Astrocyte (in vitro differentiated cells and primary cell): ENCODE measurements around the gene HOXB4. TPM values are rescaled to one million over a fixed set of nuclear protein-coding genes. Genes with fewer than 3 reads are reported as not detected.
A peak's percentile ranks its signal among the peaks of the same experiment; 100 is the strongest.

Experiments
- DNase-seq: peaks from one replicate; pipeline ENCODE4 v3.0.0-alpha.2; 2010; ENCODE audit warnings: low read depth
- FAIRE-seq: peaks from 2 replicates; lab custom pipeline; 2011; peaks lifted over from hg19 to GRCh38; lab: Jason Lieb, UNC
- H2AFZ ChIP-seq: 2 replicates; pipeline ENCODE4 v1.6.0; 2012; ENCODE audit warnings: low read depth, low read length, inconsistent platforms
- H3K27ac ChIP-seq: 2 replicates; pipeline ENCODE4 v1.5.1; 2011; ENCODE audit warnings: low read depth, low read length, inconsistent platforms
- H3K27me3 ChIP-seq: 2 replicates; pipeline ENCODE4 v1.6.0; 2011; ENCODE audit warnings: low read length, inconsistent platforms; ENCODE audit not compliant: insufficient read depth
- H3K36me3 ChIP-seq: 2 replicates; pipeline ENCODE4 v1.5.1; 2011; ENCODE audit warnings: low read length, inconsistent platforms; ENCODE audit not compliant: insufficient read depth
- H3K4me1 ChIP-seq: 2 replicates; pipeline ENCODE4 v1.5.1; 2011; ENCODE audit warnings: low read length, inconsistent platforms; ENCODE audit not compliant: insufficient read depth
- H3K4me2 ChIP-seq: 2 replicates; pipeline ENCODE4 v1.6.0; 2012; ENCODE audit warnings: low read length, inconsistent platforms
- H3K4me3 ChIP-seq: 2 replicates; pipeline ENCODE4 v1.5.1; 2011; ENCODE audit warnings: low read depth, mild to moderate bottlenecking, low read length, inconsistent platforms; ENCODE audit not compliant: insufficient read depth
- H3K79me2 ChIP-seq: 2 replicates; pipeline ENCODE4 v1.6.0; 2012; ENCODE audit warnings: mild to moderate bottlenecking, low read length, inconsistent platforms; ENCODE audit not compliant: insufficient read depth
- H3K9ac ChIP-seq: 2 replicates; pipeline ENCODE4 v1.6.0; 2012; ENCODE audit warnings: mild to moderate bottlenecking, low read length, inconsistent platforms
- H3K9me3 ChIP-seq: 2 replicates; pipeline ENCODE4 v1.5.1; 2012; ENCODE audit warnings: low read depth, mild to moderate bottlenecking, low read length, inconsistent platforms; ENCODE audit not compliant: insufficient read depth
- H4K20me1 ChIP-seq: 2 replicates; pipeline ENCODE4 v1.6.0; 2012; ENCODE audit warnings: low read length, inconsistent platforms; ENCODE audit not compliant: insufficient read depth
- H3K27ac Mint-ChIP-seq: one replicate; pipeline ENCODE4 v1.8.0; 2021; ENCODE audit warnings: mild to moderate bottlenecking, mixed read lengths; ENCODE audit not compliant: unreplicated experiment
- H3K27me3 Mint-ChIP-seq: one replicate; pipeline ENCODE4 v1.8.0; 2021; ENCODE audit warnings: low read depth, mixed read lengths; ENCODE audit not compliant: unreplicated experiment
- H3K36me3 Mint-ChIP-seq: one replicate; pipeline ENCODE4 v1.8.0; 2021; ENCODE audit warnings: low read depth, mixed read lengths; ENCODE audit not compliant: unreplicated experiment
- H3K4me1 Mint-ChIP-seq: one replicate; pipeline ENCODE4 v1.8.0; 2021; ENCODE audit warnings: low read depth, mixed read lengths; ENCODE audit not compliant: unreplicated experiment
- H3K4me3 Mint-ChIP-seq: one replicate; pipeline ENCODE4 v1.8.0; 2021; ENCODE audit warnings: mild to moderate bottlenecking, moderate library complexity, mixed read lengths; ENCODE audit not compliant: unreplicated experiment
- H3K9me3 Mint-ChIP-seq: one replicate; pipeline ENCODE4 v1.8.0; 2021; ENCODE audit warnings: mild to moderate bottlenecking, mixed read lengths; ENCODE audit not compliant: unreplicated experiment
- EZH2 ChIP-seq: IDR thresholded peaks from 2 replicates; pipeline ENCODE4 v1.6.1; 2012; ENCODE audit warnings: mild to moderate bottlenecking, low read length, inconsistent platforms; ENCODE audit not compliant: insufficient read depth
- total RNA-seq: library from RNA; stranded (reverse); gene quantifications from 2 replicates; pipeline ENCODE4 v1.2.1, GENCODE V29; 2021
- TF ChIP-seq, protein P1 (sequence below): IDR thresholded peaks from 2 replicates; pipeline ENCODE4 v1.5.1; 2011; ENCODE audit warnings: low read depth, mild to moderate bottlenecking, inconsistent platforms, low read length, moderate library complexity; ENCODE audit not compliant: insufficient read depth

The HOXB4 gene
- total RNA-seq, 1 donor from 2014 or later, result not detected

- H3K4me1 ChIP-seq, result peaks cover 47% of the 10 kb centered on the region
- no peak for DNase-seq
- peak; percentile 42 for TF ChIP-seq EZH2
- TF ChIP-seq, protein P1, sequence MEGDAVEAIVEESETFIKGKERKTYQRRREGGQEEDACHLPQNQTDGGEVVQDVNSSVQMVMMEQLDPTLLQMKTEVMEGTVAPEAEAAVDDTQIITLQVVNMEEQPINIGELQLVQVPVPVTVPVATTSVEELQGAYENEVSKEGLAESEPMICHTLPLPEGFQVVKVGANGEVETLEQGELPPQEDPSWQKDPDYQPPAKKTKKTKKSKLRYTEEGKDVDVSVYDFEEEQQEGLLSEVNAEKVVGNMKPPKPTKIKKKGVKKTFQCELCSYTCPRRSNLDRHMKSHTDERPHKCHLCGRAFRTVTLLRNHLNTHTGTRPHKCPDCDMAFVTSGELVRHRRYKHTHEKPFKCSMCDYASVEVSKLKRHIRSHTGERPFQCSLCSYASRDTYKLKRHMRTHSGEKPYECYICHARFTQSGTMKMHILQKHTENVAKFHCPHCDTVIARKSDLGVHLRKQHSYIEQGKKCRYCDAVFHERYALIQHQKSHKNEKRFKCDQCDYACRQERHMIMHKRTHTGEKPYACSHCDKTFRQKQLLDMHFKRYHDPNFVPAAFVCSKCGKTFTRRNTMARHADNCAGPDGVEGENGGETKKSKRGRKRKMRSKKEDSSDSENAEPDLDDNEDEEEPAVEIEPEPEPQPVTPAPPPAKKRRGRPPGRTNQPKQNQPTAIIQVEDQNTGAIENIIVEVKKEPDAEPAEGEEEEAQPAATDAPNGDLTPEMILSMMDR, result no peak
- peaks cover under 1% of the 10 kb centered on the region for H4K20me1 ChIP-seq
- no peaks in the 10 kb centered on the region for H3K36me3 ChIP-seq
- Mint-ChIP-seq H3K27ac (no peak overlapping the region), H3K36me3 (peaks cover 5% of the 10 kb centered on the region), H3K9me3 (peaks cover 18% of the 10 kb centered on the region), H3K4me1 (peaks cover 2% of the 10 kb centered on the region), H3K27me3 (peaks cover 93% of the 10 kb centered on the region), H3K4me3 (no peak overlapping the region)
- peak overlapping the region; percentile 88 for H3K4me2 ChIP-seq
- H3K27ac ChIP-seq, result peak overlapping the region; percentile 80
- peak overlapping the region; percentile 44 for H3K4me3 ChIP-seq
- H3K9me3 ChIP-seq, result no peaks in the 10 kb centered on the region
- H3K79me2 ChIP-seq, result peaks cover 92% of the 10 kb centered on the region
- no peak overlapping the region for H2AFZ ChIP-seq
- peak overlapping the region; percentile 83 for H3K9ac ChIP-seq
- peaks cover 70% of the 10 kb centered on the region for H3K27me3 ChIP-seq
- no peak for FAIRE-seq
Observed at GRCh38 chr17:48556229-48556575, 21.9 kb downstream of the HOXB4 start.

DNA sequence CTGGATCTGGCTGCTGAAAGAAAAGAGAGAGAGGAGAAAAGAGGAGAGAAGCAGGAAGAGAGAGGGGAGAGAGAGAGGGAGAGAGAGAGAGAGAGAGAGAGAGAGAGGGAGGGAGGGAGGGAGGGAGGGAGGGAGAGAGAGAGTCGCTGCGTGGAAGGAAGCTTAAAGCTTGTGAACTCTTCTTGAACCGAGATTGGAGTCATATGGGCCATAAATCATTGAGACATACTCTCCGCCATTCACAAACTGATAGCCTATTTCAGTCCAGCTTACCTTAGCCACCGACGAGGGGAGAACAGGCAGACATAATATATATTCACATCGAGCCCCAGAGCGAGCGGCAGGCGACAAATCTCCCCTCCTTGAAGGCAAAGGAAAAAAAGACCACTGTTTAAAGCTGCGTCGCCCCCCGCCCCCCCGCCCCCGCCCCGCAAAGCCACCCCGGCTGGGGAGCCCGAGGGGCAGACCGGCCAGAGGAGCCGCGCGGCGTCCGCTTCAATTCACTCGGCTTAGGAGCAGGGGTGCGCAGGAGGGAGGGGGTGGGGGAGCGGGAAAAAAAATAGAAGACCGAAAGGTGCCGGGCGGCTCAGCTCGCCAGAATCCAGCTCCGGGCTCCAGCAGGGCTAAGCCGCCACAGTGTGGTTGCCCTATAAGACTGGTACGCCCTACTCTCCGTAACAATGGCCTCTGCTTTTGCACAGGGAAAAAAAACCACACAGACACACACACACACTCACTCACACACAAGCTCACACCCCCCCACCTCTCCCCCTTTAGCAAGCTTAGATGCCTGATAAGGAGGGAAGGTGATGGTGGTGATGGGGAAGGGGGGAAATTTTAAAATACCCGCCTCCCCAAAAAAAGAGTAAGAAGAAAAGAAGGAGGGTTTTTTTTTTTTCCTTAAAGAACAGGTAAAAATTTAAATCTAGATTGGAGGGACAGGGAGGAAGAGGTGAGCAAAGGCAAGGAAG, 22.6 kb downstream of the HOXB4 start:
- Histone ChIP-seq H3K4me1 (peaks cover 45% of the 10 kb centered on the region), H4K20me1 (no peaks in the 10 kb centered on the region), H2AFZ (no peak overlapping the region), H3K4me3 (peak overlapping the region; percentile 63), H3K79me2 (peaks cover 87% of the 10 kb centered on the region), H3K36me3 (no peaks in the 10 kb centered on the region), H3K4me2 (peak overlapping the region; percentile 88), H3K27me3 (peaks cover 70% of the 10 kb centered on the region), H3K27ac (peak overlapping the region; percentile 80), H3K9me3 (no peaks in the 10 kb centered on the region), H3K9ac (peak overlapping the region; percentile 83)
- Mint-ChIP-seq H3K36me3 (peaks cover 5% of the 10 kb centered on the region), H3K4me1 (peaks cover 2% of the 10 kb centered on the region), H3K9me3 (peaks cover 18% of the 10 kb centered on the region), H3K4me3 (no peak overlapping the region), H3K27ac (no peak overlapping the region), H3K27me3 (peaks cover 91% of the 10 kb centered on the region)
- TF ChIP-seq, protein P1, result no peak
- TF ChIP-seq EZH2, result no peak
- FAIRE-seq (no peak), DNase-seq (peak; percentile 99)
